Right lobe of liver (tissue), 4 donors: ENCODE results near the gene GALNTL6.

Source experiments
- POLR2A ChIP-seq: fragments of 450-650 bp; IDR thresholded peaks from one replicate; pipeline ENCODE4 v1.6.1; 2017; ENCODE audit warnings: antibody characterized with exemption, mild to moderate bottlenecking
- TF ChIP-seq, protein P1 (sequence below), 4 donors: fragments of 200-600 bp in 3 of 4; fragments of 450-650 bp in 1 of 4; IDR thresholded peaks; one replicate each; pipeline versions ENCODE4 v1.5.1 to v1.8.0; 2016 to 2022; ENCODE audit warnings: antibody characterized with exemption in 4 of 4, mild to moderate bottlenecking in 2 of 4
- donor health status: DM: no; HTN: no; CAD: no.
- donor health status: DM: no; HTN: no; CAD: no.
- donor health status: DM: no; HTN: yes; CAD: no.

DNA sequence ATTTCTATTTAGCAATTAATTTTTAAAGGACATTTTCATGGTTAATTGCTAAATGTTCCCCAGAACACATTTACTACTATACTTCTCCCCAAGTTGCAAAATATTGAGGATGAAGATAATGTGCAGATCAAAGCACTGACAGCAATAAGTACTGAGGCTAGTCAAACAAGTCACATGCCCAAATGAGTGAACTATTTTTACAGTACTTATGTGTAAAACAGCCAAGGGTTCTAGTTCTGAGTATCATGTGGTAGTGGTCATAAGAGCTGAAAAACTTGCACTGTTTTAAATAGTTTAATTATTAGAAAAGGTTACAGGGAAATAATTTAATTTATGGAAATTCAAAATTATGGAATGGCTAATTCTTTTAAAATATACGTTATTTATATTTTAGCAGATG is 3.8 kb downstream of the GALNTL6 start:
- TF ChIP-seq, protein P1, sequence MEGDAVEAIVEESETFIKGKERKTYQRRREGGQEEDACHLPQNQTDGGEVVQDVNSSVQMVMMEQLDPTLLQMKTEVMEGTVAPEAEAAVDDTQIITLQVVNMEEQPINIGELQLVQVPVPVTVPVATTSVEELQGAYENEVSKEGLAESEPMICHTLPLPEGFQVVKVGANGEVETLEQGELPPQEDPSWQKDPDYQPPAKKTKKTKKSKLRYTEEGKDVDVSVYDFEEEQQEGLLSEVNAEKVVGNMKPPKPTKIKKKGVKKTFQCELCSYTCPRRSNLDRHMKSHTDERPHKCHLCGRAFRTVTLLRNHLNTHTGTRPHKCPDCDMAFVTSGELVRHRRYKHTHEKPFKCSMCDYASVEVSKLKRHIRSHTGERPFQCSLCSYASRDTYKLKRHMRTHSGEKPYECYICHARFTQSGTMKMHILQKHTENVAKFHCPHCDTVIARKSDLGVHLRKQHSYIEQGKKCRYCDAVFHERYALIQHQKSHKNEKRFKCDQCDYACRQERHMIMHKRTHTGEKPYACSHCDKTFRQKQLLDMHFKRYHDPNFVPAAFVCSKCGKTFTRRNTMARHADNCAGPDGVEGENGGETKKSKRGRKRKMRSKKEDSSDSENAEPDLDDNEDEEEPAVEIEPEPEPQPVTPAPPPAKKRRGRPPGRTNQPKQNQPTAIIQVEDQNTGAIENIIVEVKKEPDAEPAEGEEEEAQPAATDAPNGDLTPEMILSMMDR (IDR thresholded peaks at IDR 0.05), result no peak
- TF ChIP-seq POLR2A, result no peak
